ENCODE measurements around the gene TBX10.

DNA sequence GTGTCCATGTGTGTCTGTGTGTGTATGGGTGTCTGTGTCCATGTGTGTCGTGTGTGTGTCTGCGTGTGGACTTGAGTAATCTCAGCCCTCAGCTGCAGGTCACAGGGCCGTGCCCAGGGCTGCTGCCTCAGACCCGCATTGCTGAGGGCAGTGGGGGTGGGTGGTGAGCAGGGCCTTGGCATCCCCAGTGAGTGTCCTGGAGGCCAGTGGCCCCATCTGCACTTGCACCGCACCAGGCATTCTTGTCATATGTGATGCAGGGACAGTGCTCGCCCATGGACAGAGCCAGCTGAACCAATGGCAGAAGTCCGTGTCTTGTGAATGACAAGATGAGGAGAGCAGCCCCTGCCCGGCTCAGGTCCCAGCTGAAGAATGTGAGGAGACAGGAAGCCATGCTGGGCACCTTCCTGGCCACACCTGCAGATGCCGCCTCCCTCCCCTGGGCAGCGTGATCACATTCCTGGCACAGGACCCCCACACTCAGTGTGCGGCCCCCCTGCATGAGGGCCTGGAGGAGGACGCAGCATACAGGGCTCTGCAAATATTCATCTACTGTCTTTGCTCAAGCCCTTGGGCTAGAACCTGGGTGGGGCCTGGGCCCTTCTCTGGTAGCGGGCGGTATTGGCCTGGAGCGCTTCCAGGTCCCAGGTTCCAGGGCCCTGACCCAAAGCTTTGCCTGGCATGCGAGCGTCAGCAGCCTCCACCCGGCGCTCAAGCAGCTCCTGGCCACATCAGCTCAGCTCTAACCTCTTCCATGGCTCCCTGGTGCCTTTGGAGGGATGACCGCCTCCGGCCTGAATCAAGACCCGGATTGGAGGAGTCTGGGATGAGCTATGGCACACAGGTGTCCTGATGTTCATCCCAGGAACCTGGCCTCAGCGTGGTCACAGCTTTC, 31.0 kb upstream of the TBX10 start:
- TF ChIP-seq, protein P1, sequence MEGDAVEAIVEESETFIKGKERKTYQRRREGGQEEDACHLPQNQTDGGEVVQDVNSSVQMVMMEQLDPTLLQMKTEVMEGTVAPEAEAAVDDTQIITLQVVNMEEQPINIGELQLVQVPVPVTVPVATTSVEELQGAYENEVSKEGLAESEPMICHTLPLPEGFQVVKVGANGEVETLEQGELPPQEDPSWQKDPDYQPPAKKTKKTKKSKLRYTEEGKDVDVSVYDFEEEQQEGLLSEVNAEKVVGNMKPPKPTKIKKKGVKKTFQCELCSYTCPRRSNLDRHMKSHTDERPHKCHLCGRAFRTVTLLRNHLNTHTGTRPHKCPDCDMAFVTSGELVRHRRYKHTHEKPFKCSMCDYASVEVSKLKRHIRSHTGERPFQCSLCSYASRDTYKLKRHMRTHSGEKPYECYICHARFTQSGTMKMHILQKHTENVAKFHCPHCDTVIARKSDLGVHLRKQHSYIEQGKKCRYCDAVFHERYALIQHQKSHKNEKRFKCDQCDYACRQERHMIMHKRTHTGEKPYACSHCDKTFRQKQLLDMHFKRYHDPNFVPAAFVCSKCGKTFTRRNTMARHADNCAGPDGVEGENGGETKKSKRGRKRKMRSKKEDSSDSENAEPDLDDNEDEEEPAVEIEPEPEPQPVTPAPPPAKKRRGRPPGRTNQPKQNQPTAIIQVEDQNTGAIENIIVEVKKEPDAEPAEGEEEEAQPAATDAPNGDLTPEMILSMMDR (IDR thresholded peaks at IDR 0.05): no peak
- TF ChIP-seq POLR2A (IDR thresholded peaks at IDR 0.05): no peak
